ENCODE results near the gene IL1R2. TPM values are rescaled to one million over a fixed set of nuclear protein-coding genes. Genes with fewer than 3 reads are reported as not detected.

IL1R2 gene
- total RNA-seq, 6 donors from 2014 or later, result 24.7 to 84.8 (median 60.0) TPM

DNA sequence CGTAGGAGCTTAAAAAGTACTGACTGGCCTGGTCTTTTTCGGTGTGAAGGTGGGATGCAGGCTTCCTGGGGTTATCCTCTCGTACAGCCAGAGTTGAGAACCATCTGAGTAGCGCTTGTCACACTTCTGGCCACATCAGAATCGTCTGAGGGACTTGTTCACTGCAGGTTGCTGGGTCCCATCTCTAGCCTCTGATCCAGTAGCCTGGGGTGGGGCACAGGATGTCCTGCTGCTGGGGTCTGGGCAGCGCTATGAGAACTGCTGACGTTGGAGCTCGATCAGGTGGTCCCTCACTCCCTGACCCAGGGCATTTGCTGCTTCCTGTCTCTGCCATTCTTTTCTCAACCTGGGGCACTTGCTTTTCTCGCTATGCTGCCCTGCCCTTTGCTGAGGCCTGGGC, 7.1 kb upstream of the IL1R2 start:
- TF ChIP-seq, protein P1, sequence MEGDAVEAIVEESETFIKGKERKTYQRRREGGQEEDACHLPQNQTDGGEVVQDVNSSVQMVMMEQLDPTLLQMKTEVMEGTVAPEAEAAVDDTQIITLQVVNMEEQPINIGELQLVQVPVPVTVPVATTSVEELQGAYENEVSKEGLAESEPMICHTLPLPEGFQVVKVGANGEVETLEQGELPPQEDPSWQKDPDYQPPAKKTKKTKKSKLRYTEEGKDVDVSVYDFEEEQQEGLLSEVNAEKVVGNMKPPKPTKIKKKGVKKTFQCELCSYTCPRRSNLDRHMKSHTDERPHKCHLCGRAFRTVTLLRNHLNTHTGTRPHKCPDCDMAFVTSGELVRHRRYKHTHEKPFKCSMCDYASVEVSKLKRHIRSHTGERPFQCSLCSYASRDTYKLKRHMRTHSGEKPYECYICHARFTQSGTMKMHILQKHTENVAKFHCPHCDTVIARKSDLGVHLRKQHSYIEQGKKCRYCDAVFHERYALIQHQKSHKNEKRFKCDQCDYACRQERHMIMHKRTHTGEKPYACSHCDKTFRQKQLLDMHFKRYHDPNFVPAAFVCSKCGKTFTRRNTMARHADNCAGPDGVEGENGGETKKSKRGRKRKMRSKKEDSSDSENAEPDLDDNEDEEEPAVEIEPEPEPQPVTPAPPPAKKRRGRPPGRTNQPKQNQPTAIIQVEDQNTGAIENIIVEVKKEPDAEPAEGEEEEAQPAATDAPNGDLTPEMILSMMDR (IDR thresholded peaks at IDR 0.05), result no peak
- TF ChIP-seq POLR2AphosphoS5 (IDR thresholded peaks at IDR 0.05), result no peak
- H3K27me3 ChIP-seq, result no peaks in the 10 kb centered on the region
- H3K9me3 ChIP-seq, result no peaks in the 10 kb centered on the region
- 79 to 87% methylated on average over 7 to 9 of the region's 9 CpGs for WGBS, 2 donors
- no peaks in the 10 kb centered on the region for H3K36me3 ChIP-seq
- no peak overlapping the region for H3K27ac ChIP-seq
- no peak for DNase-seq
- no peak overlapping the region for H3K4me3 ChIP-seq
- no peak for ATAC-seq (ENCODE audit: low FRiP score in 2 of 2)
- H3K4me1 ChIP-seq, result peaks cover 0 to 6% (median 0%) of the 10 kb centered on the region in 4 donors

GRCh38 chr2:101985101-101985792, 6.5 kb upstream of the IL1R2 start:
- Histone ChIP-seq H3K36me3 (no peaks in the 10 kb centered on the region), H3K27ac (no peak overlapping the region), H3K4me1 (peaks cover 0 to 6% (median 0%) of the 10 kb centered on the region in 4 donors), H3K4me3 (no peak overlapping the region), H3K9me3 (no peaks in the 10 kb centered on the region), H3K27me3 (no peaks in the 10 kb centered on the region)
- no peak for ATAC-seq (ENCODE audit: low FRiP score in 2 of 2)
- DNase-seq, result no peak
- TF ChIP-seq, protein P1 (IDR thresholded peaks at IDR 0.05), result no peak
- TF ChIP-seq EP300 (IDR thresholded peaks at IDR 0.05), result no peak
- no peak for TF ChIP-seq POLR2A (IDR thresholded peaks at IDR 0.05)
- no peak for TF ChIP-seq POLR2AphosphoS5 (IDR thresholded peaks at IDR 0.05)
- WGBS, 2 donors, result 89 to 92% methylated on average over 7 of the region's 7 CpGs

GRCh38 chr2:101985793-101986164, 6.0 kb upstream of the IL1R2 start:
- WGBS, 2 donors, result 92 to 93% methylated on average over 7 of the region's 7 CpGs
- no peaks in the 10 kb centered on the region for H3K27me3 ChIP-seq
- no peak overlapping the region for H3K4me3 ChIP-seq
- no peak overlapping the region for H3K27ac ChIP-seq
- H3K9me3 ChIP-seq, result no peaks in the 10 kb centered on the region
- ATAC-seq (ENCODE audit: low FRiP score in 2 of 2), result no peak
- no peaks in the 10 kb centered on the region for H3K36me3 ChIP-seq
- DNase-seq, result no peak
- peaks cover 0 to 6% (median 0%) of the 10 kb centered on the region in 4 donors for H3K4me1 ChIP-seq
- TF ChIP-seq, protein P1 (IDR thresholded peaks at IDR 0.05), result no peak
- TF ChIP-seq POLR2AphosphoS5 (IDR thresholded peaks at IDR 0.05), result no peak
- TF ChIP-seq EP300 (IDR thresholded peaks at IDR 0.05), result no peak
- no peak for TF ChIP-seq POLR2A (IDR thresholded peaks at IDR 0.05)

DNA sequence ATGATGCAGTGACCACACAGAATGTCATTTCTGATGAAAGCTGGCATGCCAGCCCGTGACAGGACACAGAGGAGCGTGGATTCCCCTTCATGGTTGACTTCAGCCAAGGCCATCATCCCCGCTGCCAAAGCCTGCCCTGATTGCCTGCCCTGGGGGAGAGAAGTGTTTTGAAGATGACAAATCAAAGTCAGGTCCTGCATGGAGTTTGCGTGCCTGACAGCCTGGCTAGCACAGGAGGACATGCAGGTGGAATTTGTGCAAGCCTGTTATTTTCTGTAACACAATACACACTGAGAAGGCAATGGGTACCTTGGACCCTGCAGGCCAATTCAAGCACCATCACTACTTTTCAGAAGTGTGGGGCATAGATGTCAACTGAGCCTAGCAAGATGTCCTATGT, 5.4 kb upstream of the IL1R2 start:
- DNase-seq, result no peak
- Histone ChIP-seq H3K4me1 (peaks cover 0 to 6% (median 0%) of the 10 kb centered on the region in 4 donors), H3K27me3 (no peaks in the 10 kb centered on the region), H3K9me3 (no peaks in the 10 kb centered on the region), H3K4me3 (no peak overlapping the region), H3K27ac (no peak overlapping the region), H3K36me3 (no peaks in the 10 kb centered on the region)
- 92 to 95% methylated on average over 4 of the region's 4 CpGs for WGBS, 2 donors
- TF ChIP-seq POLR2A (IDR thresholded peaks at IDR 0.05), result no peak
- TF ChIP-seq POLR2AphosphoS5 (IDR thresholded peaks at IDR 0.05), result no peak
- TF ChIP-seq, protein P1 (IDR thresholded peaks at IDR 0.05), result no peak
- no peak for TF ChIP-seq EP300 (IDR thresholded peaks at IDR 0.05)
- ATAC-seq (ENCODE audit: low FRiP score in 2 of 2), result no peak
